Liver (tissue), 9 donors: ENCODE data around the gene HINT2. TPM values are rescaled to one million over a fixed set of nuclear protein-coding genes. Genes with fewer than 3 reads are reported as not detected.

Source experiments
- DNase-seq: peaks from one replicate; pipeline ENCODE4 v3.0.0-alpha.2; 2017; ENCODE audit warnings: low spot score
- H3K27ac ChIP-seq, 2 donors: one replicate each; pipeline ENCODE4 v1.7.0; 2013; ENCODE audit warnings: inconsistent platforms in 2 of 2, low read length in 2 of 2, control low read depth in 1 of 2, low read depth in 1 of 2, mild to moderate bottlenecking in 1 of 2
- H3K27me3 ChIP-seq, 4 donors: one replicate each; pipeline versions ENCODE4 v1.6.1 to v1.7.0; 2013; ENCODE audit warnings: low read length in 3 of 4, inconsistent platforms in 1 of 4, mild to moderate bottlenecking in 1 of 4, moderate library complexity in 1 of 4; ENCODE audit not compliant: control insufficient read depth in 4 of 4, insufficient read depth in 4 of 4
- H3K36me3 ChIP-seq, 4 donors: one replicate each; pipeline versions ENCODE4 v1.6.1 to v1.7.0; 2013; ENCODE audit warnings: low read length in 3 of 4, mild to moderate bottlenecking in 3 of 4, low read depth in 1 of 4, moderate library complexity in 1 of 4; ENCODE audit not compliant: control insufficient read depth in 4 of 4, insufficient read depth in 3 of 4
- H3K4me1 ChIP-seq, 4 donors: one replicate each; pipeline versions ENCODE4 v1.6.1 to v1.7.0; 2013; ENCODE audit warnings: low read length in 3 of 4, mild to moderate bottlenecking in 3 of 4, moderate library complexity in 1 of 4; ENCODE audit not compliant: control insufficient read depth in 4 of 4, insufficient read depth in 4 of 4
- H3K4me3 ChIP-seq, 3 donors: one replicate each; pipeline versions ENCODE4 v1.6.1 to v1.7.0; 2013; ENCODE audit warnings: low read length in 3 of 3, control low read depth in 1 of 3, low read depth in 1 of 3, mild to moderate bottlenecking in 1 of 3
- H3K9ac ChIP-seq, 2 donors: one replicate each; pipeline ENCODE4 v1.7.0; 2013; ENCODE audit warnings: low read length in 2 of 2, mild to moderate bottlenecking in 2 of 2, moderate library complexity in 2 of 2, control low read depth in 1 of 2, low read depth in 1 of 2
- H3K9me3 ChIP-seq, 4 donors: one replicate each; pipeline versions ENCODE4 v1.6.1 to v1.7.0; 2013; ENCODE audit warnings: low read length in 3 of 4; ENCODE audit not compliant: control insufficient read depth in 4 of 4
- ATF3 ChIP-seq: IDR thresholded peaks from 2 replicates; pipeline ENCODE4 v1.6.1; 2016; ENCODE audit warnings: antibody characterized with exemption
- CTCF ChIP-seq: fragments of 150-350 bp; IDR thresholded peaks from 2 replicates; pipeline ENCODE4 v1.5.1; 2017; ENCODE audit warnings: improper control_type of control experiment, low read depth, low read length; ENCODE audit not compliant: missing input control
- EGR1 ChIP-seq, 2 donors: IDR thresholded peaks; 2 replicates each; pipeline ENCODE4 v1.6.1; 2016 to 2018; ENCODE audit warnings: antibody characterized with exemption in 2 of 2, low read depth in 2 of 2
- FOXA1 ChIP-seq: IDR thresholded peaks from 2 replicates; pipeline ENCODE4 v1.6.1; 2016; ENCODE audit warnings: antibody characterized with exemption
- FOXA2 ChIP-seq: IDR thresholded peaks from 2 replicates; pipeline ENCODE4 v1.6.1; 2016; ENCODE audit warnings: antibody characterized with exemption
- GABPA ChIP-seq, 2 donors: IDR thresholded peaks in 1 of 2; conservative IDR thresholded peaks in 1 of 2; 2 replicates each; pipeline ENCODE4 v1.6.1; 2016; ENCODE audit warnings: antibody characterized with exemption in 2 of 2, mild to moderate bottlenecking in 1 of 2, moderate library complexity in 1 of 2
- HNF4G ChIP-seq: IDR thresholded peaks from 2 replicates; pipeline ENCODE4 v1.6.1; 2016; ENCODE audit warnings: antibody characterized with exemption
- MAX ChIP-seq: IDR thresholded peaks from 2 replicates; pipeline ENCODE4 v1.6.1; 2016; ENCODE audit warnings: antibody characterized with exemption
- NR2F2 ChIP-seq: IDR thresholded peaks from 2 replicates; pipeline ENCODE4 v1.6.1; 2016; ENCODE audit warnings: antibody characterized with exemption
- REST ChIP-seq: IDR thresholded peaks from 2 replicates; pipeline ENCODE4 v1.6.1; 2016; ENCODE audit warnings: antibody characterized with exemption, mild to moderate bottlenecking
- RXRA ChIP-seq, 2 donors: IDR thresholded peaks; 2 replicates each; pipeline ENCODE4 v1.6.1; 2017 to 2018; ENCODE audit warnings: antibody characterized with exemption in 2 of 2, mild to moderate bottlenecking in 1 of 2
- TAF1 ChIP-seq: conservative IDR thresholded peaks from 2 replicates; pipeline ENCODE4 v1.6.1; 2016; ENCODE audit warnings: antibody characterized with exemption, mild to moderate bottlenecking
- YY1 ChIP-seq: IDR thresholded peaks from 2 replicates; pipeline ENCODE4 v1.6.1; 2016; ENCODE audit warnings: antibody characterized with exemption, mild to moderate bottlenecking
- ZBTB33 ChIP-seq: IDR thresholded peaks from 2 replicates; pipeline ENCODE4 v1.6.1; 2016; ENCODE audit warnings: antibody characterized with exemption
- WGBS: extraction: QIAGEN DNeasy Blood & Tissue Kit; methylation state at CpG from one replicate; pipeline ENCODE4 v1.1.7; 2013; 5-methylcytosine and 5-hydroxymethylcytosine counted together
- polyA plus RNA-seq, 2 donors: library from polyadenylated mRNA; stranded (reverse) in 1 of 2; unstranded in 1 of 2; fragments of 200-250 nt in 1 of 2; fragments of >200 nt in 1 of 2; fragmentation: Nextera tagmentation in 1 of 2; extraction: Ambion mirVana in 1 of 2; gene quantifications; one replicate each; pipeline versions ENCODE4 v1.2.1 to v1.2.3, GENCODE V29; 2013 to 2015
- total RNA-seq, 2 donors: library from RNA; depleted of rRNA; stranded (reverse); fragments of >200 nt; gene quantifications; one replicate each; pipeline ENCODE4 v1.2.3, GENCODE V29; 2014
- donor health status: healthy.
- donor health status: healthy.
- donor health status: healthy.
- donor health status: healthy.
- donor health status: healthy.

The HINT2 gene
- total and polyA plus RNA-seq, 4 donors, result 34.3 to 176 (median 76.1) TPM

GRCh38 chr9:35816708-35817107, 1.9 kb upstream of the HINT2 start:
- WGBS, result 78% methylated on average over 1 of the region's 1 CpG
- no peak overlapping the region for H3K4me3 ChIP-seq
- no peaks in the 10 kb centered on the region for H3K36me3 ChIP-seq
- no peak overlapping the region for H3K9ac ChIP-seq
- H3K27ac ChIP-seq, result no peak overlapping the region
- no peaks in the 10 kb centered on the region for H3K9me3 ChIP-seq
- TF ChIP-seq EGR1 (IDR thresholded peaks at IDR 0.05; ENCODE audit: low read depth in 2 of 2), result no peak
- no peak for TF ChIP-seq ATF3
- no peak for TF ChIP-seq RXRA (IDR thresholded peaks at IDR 0.05)
- TF ChIP-seq NR2F2, result no peak
- no peak for TF ChIP-seq FOXA2
- TF ChIP-seq FOXA1, result no peak
- no peak for TF ChIP-seq MAX
- no peak for TF ChIP-seq CTCF
- TF ChIP-seq YY1, result no peak
- TF ChIP-seq TAF1, result no peak
- TF ChIP-seq HNF4G, result no peak
- no peak for TF ChIP-seq ZBTB33
- no peak for TF ChIP-seq REST
- no peak for DNase-seq
- peaks cover 9 to 34% (median 26%) of the 10 kb centered on the region in 4 donors for H3K4me1 ChIP-seq
- no peaks in the 10 kb centered on the region for H3K27me3 ChIP-seq

GRCh38 chr9:35814106-35814840, 569 bp downstream of the HINT2 start:
- peak; percentile 72 for DNase-seq
- Histone ChIP-seq H3K4me3 (peak overlapping the region; percentile 67 to 82 (median 79)), H3K9me3 (no peaks in the 10 kb centered on the region), H3K36me3 (peaks cover 0 to 2% (median 0%) of the 10 kb centered on the region in 4 donors), H3K27ac (peak overlapping the region; percentile 95 to 100), H3K27me3 (no peaks in the 10 kb centered on the region), H3K4me1 (peaks cover 16 to 42% (median 35%) of the 10 kb centered on the region in 4 donors), H3K9ac (peak overlapping the region; percentile 87 to 91)
- WGBS, result 2% methylated on average over 29 of the region's 29 CpGs
- TF ChIP-seq ZBTB33 (peak; percentile 77), YY1 (peak; percentile 80), CTCF (no peak), FOXA1 (no peak), GABPA (IDR thresholded peaks at IDR 0.05 in 1 of 2, conservative IDR thresholded peaks at IDR 0.05 in 1 of 2) (peak in 1 of 2 donors; percentile 72), HNF4G (peak; percentile 63), FOXA2 (peak; percentile 49)
